HG03196 (cell line): ENCODE results near the gene LAMA3.

ENCODE experiments used
- ATAC-seq: cut with Tn5 transposase; IDR thresholded peaks from one replicate; pipeline ENCODE4 v1.9.1; 2021; ENCODE audit not compliant: unreplicated experiment

LAMA3 gene

DNA sequence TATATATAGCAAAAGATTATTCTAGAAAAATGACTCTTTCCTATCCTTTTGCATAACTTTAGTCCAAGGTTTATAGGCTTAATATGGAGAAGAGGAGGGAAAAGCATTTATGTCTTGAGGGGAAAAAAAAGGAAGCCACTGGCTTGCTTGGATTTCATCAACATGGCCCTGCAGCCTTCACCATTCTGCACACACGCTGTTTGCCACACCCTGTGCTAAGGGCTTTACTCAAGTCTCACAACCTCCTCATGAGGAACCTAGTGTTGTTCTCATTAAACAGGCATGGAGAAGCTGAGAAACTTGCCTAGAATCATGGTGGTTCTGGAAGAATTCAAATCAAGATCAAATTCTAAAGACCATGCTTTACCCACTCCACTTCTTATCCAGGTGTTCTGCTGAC is 208.0 kb downstream of the LAMA3 start:
- no peak for ATAC-seq

DNA sequence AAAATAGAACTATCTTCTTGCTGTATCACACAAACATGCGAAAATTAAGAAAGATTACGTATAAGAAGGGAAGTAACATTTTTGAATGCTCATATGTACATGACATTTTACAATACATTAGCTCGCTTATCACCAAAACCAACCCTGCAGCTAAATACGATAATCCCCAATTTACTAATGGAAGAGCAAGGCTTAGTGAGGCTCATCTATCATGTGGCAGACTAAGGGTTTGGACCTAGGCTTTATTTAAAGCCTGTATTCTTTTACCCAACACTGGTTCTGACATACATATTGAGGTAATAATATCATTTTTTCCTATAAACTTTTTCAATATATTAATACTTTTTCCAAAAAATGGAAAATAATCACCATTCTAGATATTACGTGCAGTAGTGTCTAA is 208.5 kb downstream of the LAMA3 start:
- ATAC-seq: no peak

- no peak for ATAC-seq
Observed at GRCh38 chr18:23900994-23901393, 211.7 kb downstream of the LAMA3 start.

GRCh38 chr18:23902396-23902795 is 213.1 kb downstream of the LAMA3 start:
- ATAC-seq: no peak

DNA sequence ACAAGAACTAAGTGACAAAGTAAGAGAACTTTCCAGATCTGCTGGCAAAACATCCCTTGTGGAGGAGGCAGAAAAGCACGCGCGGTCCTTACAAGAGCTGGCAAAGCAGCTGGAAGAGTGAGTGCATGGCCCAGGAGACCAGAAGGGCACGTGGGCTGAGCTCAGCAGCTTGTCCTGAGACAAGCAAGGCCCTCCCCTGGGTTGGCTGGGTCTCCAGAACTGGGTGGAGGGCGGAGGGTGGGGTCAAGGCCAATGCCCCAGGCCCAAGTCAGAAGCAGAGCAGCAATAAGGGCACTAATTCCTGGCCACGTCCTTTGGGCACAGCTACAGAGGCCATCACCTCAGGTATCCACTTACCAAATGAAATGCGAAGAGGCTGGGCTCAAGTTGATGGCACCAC is 214.7 kb downstream of the LAMA3 start:
- no peak for ATAC-seq

DNA sequence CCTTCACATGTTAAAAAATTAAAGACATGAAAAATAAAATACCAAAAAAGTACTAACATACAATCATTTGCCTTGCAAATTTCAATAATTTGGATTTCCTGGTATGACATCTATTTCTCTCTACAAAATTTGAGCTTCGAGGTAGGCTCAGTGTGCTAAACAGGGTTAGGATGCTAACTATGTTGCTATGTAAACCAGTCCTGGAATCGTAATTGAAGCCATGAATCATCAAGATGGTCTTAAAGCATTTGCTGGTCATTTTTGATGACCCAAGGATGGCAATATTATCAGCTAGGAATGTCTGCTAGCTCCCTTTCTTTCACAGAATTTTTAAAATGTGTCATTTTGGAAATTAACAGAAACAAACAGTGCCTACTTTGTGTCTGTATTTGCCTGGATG is 217.4 kb downstream of the LAMA3 start:
- no peak for ATAC-seq

DNA sequence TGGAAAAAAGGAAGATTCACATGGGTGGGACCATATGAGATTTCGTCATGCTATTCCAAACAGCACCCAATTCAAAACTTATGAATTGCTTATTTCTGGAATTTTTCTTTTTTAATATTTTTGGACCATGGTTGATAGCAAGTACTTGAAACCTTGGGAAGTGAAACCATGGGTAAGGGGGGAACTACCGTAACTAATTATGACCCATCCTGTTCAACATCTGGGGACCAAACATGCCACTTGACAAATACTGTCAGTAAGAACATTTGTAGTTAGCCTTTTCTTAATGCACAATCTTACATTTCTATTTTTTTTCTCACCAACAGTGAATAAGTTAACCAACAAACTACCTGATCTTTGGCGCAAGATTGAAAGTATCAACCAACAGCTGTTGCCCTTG is 219.6 kb downstream of the LAMA3 start:
- no peak for ATAC-seq

DNA sequence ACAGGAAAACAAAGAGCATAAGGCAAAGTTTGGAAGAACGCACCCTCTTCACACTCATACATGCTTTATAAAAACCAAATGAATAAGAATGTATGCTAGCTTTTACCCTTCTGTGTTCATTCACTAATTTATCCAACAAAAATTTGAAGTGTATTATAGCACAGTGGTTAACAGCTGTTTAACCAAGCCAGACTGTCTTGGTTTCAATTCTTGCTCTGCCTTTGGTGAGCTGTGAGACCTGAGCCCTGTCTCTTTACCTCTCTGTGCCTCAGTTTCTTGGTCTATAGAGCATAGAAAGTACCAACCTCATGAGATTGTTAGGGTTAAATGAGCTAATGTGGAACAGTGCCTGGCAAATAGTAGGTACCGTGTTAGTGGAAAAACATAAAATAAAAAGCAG is 220.8 kb downstream of the LAMA3 start:
- no peak for ATAC-seq

GRCh38 chr18:23912356-23912755 is 223.1 kb downstream of the LAMA3 start:
- no peak for ATAC-seq

DNA sequence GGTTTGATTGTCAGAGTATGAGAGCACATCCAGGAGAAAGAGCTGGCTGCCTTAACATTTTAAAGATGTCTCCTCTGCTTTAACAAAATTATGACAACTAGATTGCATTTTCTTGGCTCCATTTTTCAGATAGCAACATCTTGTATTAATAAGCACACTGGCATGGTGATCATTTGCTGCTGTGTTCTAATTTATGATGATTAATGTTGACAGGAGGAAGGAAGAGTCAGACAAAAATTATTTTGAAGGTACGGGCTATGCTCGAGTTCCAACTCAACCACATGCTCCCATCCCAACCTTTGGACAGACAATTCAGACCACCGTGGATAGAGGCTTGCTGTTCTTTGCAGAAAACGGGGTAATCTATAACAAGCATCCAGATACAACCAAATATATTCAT is 227.1 kb downstream of the LAMA3 start:
- ATAC-seq: no peak

DNA sequence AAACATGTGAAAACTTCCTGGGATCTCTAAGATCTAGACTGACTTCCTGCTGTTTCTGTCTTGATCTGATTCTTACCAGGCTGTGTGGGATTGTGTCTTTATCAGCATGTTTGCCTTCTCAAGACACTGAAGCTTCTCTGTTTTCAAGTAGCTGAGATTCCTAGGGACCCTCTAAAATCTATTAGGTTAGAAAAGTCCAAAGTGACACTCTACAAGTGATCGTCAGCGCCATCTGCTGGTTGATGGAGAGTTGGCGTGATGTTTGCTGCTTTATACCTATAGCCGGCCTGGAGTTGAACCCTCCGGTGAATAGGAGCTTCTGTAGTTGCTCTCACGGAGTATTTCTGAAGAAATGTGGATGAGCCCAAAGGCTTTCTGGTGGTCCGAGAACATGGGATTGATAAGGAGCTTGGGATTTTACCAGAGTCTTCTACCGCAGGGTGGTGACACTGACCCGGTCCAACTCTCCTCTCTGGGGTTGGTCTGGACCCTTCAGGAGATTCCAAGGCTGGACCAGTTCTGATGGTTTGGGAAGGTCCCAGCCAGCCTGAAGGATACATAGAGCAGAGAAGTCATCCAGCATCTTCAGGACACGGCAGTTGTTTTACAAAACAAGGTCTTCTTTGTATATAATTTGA is 229.3 kb downstream of the LAMA3 start:
- ATAC-seq: no peak

DNA sequence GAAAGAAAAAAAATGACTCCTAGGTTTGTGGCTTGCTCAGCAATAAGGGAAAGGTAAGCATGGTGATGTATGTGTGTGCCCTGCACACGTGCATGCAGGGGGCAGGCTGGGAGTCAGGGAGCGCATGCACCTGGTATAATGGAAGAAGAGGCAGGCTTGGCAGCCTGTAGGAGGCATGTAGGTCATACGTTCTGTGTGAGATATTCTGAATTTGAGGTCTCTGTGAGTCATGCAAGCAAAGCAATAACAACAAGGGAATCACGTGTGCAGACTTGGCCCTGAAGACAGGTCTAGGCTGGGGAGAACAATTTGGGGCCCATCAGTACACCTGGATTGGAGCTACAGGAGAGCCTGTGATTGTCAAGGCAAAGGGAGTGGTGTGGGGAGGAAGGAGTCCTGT is 230.8 kb downstream of the LAMA3 start:
- ATAC-seq: no peak

DNA sequence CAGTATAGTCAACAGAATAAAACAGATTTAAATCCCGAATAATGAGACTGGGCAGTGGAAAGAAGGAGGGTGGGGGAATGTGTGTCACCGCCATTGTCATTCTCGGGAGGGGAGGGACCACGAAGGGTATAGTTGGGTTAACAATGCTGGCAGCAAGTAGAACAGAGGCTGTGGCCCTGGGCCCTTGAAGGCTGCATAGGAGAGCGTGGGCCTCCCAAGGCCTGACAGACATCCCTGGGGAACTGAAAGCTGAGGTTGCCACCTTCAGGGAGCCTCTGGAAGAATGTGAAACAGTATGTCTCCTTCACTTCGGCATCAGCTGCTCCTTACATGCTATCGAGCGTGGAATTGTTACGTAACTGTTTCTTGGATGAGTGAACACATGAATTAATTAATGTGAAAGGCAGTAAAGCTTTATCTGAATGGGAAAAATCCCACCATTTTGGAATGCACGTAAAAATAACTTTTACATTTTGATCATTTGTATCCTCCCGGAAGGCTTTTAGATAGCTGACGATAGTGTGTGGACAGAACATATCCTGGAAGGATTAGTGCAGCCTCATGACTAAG is 232.5 kb downstream of the LAMA3 start:
- no peak for ATAC-seq

GRCh38 chr18:23922939-23923338 is 233.7 kb downstream of the LAMA3 start:
- ATAC-seq: no peak

GRCh38 chr18:23924813-23925212 is 235.6 kb downstream of the LAMA3 start:
- ATAC-seq: no peak

DNA sequence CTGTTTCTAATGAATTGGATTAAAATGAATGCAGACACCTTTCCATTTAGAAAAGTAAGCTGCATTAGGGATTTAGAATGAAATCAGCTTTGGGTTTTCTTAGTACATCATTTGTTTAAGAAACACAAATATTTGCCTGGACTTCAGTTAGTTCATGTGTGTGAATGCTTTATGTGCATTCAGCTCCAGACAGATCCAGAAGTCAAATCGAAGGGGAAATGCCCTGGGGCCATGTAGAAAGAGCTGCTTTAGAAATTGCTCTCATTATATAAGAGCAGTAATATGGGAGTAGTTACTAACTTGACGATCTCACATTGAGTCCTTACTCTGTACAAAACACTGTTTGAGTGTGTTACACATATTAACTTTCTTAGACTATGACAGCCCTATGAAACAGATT is 237.3 kb downstream of the LAMA3 start:
- no peak for ATAC-seq

DNA sequence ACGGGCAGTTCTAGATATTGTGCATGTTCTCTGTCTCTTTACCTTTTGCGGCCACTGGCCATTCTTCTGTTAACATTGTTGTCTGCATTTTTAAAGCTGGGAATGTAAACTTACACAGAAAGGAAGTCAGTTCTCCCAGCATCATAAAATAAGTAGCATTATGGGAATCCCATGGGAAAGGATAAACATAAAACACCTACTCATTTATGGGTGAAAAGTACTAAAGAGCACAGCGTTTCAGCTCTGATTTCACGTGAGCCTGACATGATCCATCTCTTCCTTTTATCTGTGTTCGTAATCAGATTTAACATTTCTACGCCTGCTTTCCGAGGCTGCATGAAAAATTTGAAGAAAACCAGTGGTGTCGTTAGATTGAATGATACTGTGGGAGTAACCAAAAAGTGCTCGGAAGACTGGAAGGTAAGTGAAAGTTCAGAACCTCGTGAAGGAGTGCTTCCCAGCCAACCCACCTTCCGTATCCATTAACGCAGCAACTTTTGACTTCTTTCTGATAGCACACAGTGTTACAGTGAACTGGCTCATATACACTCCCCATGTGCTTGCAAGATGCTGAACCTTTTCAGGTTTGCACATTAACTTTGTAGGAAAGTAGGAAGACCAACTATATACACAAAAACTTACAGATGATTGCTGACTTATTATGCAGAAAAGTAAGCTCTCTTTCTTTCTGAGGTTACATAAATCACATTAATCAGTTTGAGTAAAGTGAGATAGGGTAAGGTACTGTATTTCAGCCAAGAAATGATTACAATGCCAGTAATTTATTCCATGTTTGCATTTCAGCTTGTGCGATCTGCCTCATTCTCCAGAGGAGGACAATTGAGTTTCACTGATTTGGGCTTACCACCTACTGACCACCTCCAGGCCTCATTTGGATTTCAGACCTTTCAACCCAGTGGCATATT is 238.8 kb downstream of the LAMA3 start:
- ATAC-seq: no peak

- no peak for ATAC-seq
Observed at GRCh38 chr18:23929362-23929930, 240.2 kb downstream of the LAMA3 start.

- no peak for ATAC-seq
Observed at GRCh38 chr18:23930002-23930401, 240.7 kb downstream of the LAMA3 start.

- ATAC-seq: no peak
Observed at GRCh38 chr18:23932385-23933067, 243.3 kb downstream of the LAMA3 start.

- ATAC-seq: no peak
Observed at GRCh38 chr18:23933407-23933806, 244.2 kb downstream of the LAMA3 start.
